Measurements from ENCODE around the gene AKAP6. TPM values are rescaled to one million over a fixed set of nuclear protein-coding genes. Genes with fewer than 3 reads are reported as not detected.
"Not testable (repeated sequence)": the region's sequence is repeated elsewhere in the genome, so short reads cannot be mapped to it uniquely, and the experiment has no call there.

AKAP6 gene
- total and polyA plus RNA-seq, 9 donors: 25.4 to 87.1 (median 59.6) TPM

DNA sequence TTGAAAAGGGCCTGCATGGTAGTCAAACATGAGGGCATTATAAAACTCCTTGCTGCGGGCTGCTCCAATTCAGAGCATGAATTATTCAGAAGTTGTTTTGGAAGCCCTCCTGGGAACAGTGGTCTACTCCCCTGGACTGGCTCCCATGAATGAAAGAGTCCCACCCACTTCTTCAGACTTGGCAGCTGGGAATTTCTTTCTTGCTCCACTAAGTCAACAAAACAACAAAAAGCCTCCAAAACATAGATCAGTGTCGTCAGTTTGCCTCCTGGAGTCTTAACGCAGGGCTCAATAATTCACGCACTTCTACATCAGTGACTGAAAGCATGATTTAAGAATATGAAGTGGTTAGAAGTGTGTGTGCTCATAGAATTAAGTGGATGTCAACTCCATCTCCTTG is 37.9 kb downstream of the AKAP6 start:
- Histone ChIP-seq H3K36me3 (ENCODE audit: control insufficient read depth, insufficient read depth, low read length) (no peaks in the 10 kb centered on the region), H3K27me3 (ENCODE audit: control insufficient read depth, insufficient read depth, low read length) (no peaks in the 10 kb centered on the region), H3K27ac (ENCODE audit: low read length) (peak overlapping the region; percentile 9), H3K9me3 (replicated peaks; ENCODE audit: control insufficient read depth, low read depth, low read length) (no peaks in the 10 kb centered on the region), H3K4me1 (ENCODE audit: control insufficient read depth, insufficient read depth, low read length) (peaks cover 8% of the 10 kb centered on the region), H3K4me3 (ENCODE audit: low read length) (no peak overlapping the region)
- peak; percentile 67 for DNase-seq
- WGBS (ENCODE audit: insufficient coverage): no CpG with 5 or more reads among the region's 4 CpGs

DNA sequence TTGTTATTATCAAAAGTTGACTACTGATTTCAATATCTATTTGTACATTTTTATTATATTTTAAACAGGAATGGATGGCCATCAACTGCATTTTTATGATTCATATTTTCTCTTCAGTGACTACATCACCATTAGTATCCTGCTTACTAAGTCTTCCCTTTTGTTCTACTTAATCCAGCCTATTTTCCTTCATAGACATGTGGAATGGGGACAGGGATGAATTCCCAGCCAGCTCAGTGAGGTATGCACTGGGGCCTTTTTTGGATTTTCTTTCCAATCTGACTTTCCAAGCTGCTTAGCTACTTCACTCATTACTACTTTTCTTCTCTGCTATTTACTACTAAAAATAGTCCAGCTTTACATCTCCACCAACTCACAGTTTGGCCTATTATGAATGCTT is 38.4 kb downstream of the AKAP6 start:
- Histone ChIP-seq H3K27me3 (ENCODE audit: control insufficient read depth, insufficient read depth, low read length) (no peaks in the 10 kb centered on the region), H3K27ac (ENCODE audit: low read length) (no peak overlapping the region), H3K9me3 (replicated peaks; ENCODE audit: control insufficient read depth, low read depth, low read length) (no peaks in the 10 kb centered on the region), H3K36me3 (ENCODE audit: control insufficient read depth, insufficient read depth, low read length) (no peaks in the 10 kb centered on the region), H3K4me1 (ENCODE audit: control insufficient read depth, insufficient read depth, low read length) (peaks cover 8% of the 10 kb centered on the region), H3K4me3 (ENCODE audit: low read length) (no peak overlapping the region)
- peak; percentile 76 for DNase-seq

DNA sequence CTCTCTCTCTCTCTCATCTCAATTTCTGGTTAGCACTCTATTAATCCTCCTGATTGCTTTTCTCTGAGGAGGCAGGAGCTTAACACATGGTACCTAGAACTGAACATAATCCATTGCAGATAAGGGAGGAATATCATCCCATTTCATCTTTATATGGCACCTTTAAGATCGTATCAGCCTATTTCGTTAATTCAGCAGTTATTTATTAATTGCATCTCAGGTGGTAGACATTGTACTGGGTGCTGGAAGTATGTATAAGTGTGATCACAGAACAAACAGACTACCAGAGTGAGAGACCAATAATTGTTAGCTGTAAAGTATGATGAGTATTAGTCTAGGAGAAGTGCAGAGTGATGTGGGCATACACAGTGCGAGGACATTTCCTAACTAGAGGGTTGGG is 39.0 kb downstream of the AKAP6 start:
- WGBS (ENCODE audit: insufficient coverage): 83% methylated on average over 1 of the region's 3 CpGs
- H3K4me1 ChIP-seq (ENCODE audit: control insufficient read depth, insufficient read depth, low read length): peaks cover 8% of the 10 kb centered on the region
- H3K27ac ChIP-seq (ENCODE audit: low read length): no peak overlapping the region
- H3K36me3 ChIP-seq (ENCODE audit: control insufficient read depth, insufficient read depth, low read length): no peaks in the 10 kb centered on the region
- H3K9me3 ChIP-seq (replicated peaks; ENCODE audit: control insufficient read depth, low read depth, low read length): no peaks in the 10 kb centered on the region
- H3K27me3 ChIP-seq (ENCODE audit: control insufficient read depth, insufficient read depth, low read length): no peaks in the 10 kb centered on the region
- no peak for DNase-seq
- no peak overlapping the region for H3K4me3 ChIP-seq (ENCODE audit: low read length)

DNA sequence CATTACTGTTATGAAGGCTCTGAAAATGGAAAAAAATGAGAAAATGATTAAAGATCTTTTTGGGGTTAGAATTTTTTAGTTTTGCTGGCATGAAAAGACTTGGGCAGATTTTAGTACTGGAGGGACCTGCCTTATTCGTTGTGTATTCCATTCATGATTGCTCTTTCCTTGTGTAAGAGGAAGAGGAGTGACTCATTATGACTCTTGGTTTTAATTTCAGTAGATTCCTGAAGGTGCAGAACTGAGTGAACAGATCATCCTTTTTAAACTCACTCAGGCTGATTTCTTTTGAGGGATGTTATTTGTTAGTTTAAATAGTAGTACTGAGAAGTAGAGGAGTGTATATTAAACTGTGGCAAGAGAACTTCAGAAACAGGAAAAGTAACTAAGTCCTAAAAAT is 41.6 kb downstream of the AKAP6 start:
- no peaks in the 10 kb centered on the region for H3K27me3 ChIP-seq (ENCODE audit: control insufficient read depth, insufficient read depth, low read length)
- H3K9me3 ChIP-seq (replicated peaks; ENCODE audit: control insufficient read depth, low read depth, low read length): no peaks in the 10 kb centered on the region
- no peaks in the 10 kb centered on the region for H3K36me3 ChIP-seq (ENCODE audit: control insufficient read depth, insufficient read depth, low read length)
- H3K27ac ChIP-seq (ENCODE audit: low read length): no peak overlapping the region
- no peak for DNase-seq
- no CpG with 5 or more reads among the region's 1 CpG for WGBS (ENCODE audit: insufficient coverage)
- H3K4me1 ChIP-seq (ENCODE audit: control insufficient read depth, insufficient read depth, low read length): peaks cover 8% of the 10 kb centered on the region
- no peak overlapping the region for H3K4me3 ChIP-seq (ENCODE audit: low read length)

DNA sequence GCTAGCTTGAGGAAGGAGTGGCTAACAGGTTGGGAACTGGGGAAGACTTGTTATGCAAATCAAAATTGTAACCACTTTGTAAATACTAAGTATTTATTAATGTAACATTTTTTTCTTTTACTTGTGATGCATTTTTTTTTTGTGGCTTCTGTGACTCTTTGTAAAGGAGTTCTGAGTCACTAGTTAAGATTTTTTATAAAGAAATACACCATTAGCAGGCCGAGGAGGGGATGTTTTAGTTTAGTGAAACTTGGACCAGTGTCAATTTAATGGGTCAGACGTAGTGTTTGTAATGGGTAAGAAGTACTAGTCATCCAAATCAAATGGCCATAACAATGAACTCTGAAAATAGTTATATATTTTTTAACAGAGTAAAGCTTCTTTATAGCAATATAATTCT is 43.1 kb downstream of the AKAP6 start:
- no peaks in the 10 kb centered on the region for H3K9me3 ChIP-seq (replicated peaks; ENCODE audit: control insufficient read depth, low read depth, low read length)
- H3K27ac ChIP-seq (ENCODE audit: low read length): no peak overlapping the region
- H3K4me3 ChIP-seq (ENCODE audit: low read length): no peak overlapping the region
- WGBS (ENCODE audit: insufficient coverage): no CpG with 5 or more reads among the region's 2 CpGs
- H3K36me3 ChIP-seq (ENCODE audit: control insufficient read depth, insufficient read depth, low read length): no peaks in the 10 kb centered on the region
- no peaks in the 10 kb centered on the region for H3K27me3 ChIP-seq (ENCODE audit: control insufficient read depth, insufficient read depth, low read length)
- H3K4me1 ChIP-seq (ENCODE audit: control insufficient read depth, insufficient read depth, low read length): no peaks in the 10 kb centered on the region
- peak; percentile 6 for DNase-seq

DNA sequence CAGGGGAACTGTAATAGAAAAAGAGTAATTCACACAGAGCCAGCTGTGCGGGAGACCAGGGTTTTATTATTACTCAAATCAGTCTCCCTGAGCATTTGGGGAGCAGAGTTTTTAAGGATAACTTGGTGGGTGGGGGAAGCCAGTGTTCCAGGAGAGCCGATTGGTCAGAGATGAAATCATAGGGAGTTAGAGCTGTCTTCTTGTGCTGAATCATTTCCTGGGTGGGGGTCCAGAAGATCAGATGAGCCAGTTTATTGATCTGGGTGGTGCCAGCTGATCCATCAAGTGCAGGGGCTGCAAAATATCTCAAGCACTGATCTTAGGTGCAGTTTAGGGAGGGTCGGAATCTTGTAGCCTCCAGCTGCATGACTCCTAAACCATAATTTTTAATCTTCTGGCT is 44.1 kb downstream of the AKAP6 start:
- H3K4me3 ChIP-seq (ENCODE audit: low read length): not testable (repeated sequence)
- 78% methylated on average over 1 of the region's 3 CpGs for WGBS (ENCODE audit: insufficient coverage)

DNA sequence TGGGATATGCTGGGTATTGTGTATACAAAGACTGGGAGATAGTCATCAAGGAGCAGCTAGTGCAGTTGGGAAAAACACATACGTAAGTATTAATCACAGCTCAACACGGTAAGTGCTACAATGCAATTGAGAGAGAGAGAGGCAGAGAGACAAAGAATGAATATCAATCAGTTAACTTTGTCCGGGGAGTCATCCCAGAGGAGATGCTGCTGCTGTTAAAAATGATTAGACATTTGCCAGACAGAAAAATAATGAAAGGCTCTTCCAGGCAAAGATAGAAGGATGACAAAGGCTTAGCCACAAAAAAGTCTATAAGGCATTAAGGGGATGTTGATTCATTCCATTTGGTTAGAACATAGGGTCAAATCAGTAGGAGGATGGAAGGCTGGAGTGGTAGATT is 45.1 kb downstream of the AKAP6 start:
- H3K4me3 ChIP-seq (ENCODE audit: low read length): no peak overlapping the region
- H3K27me3 ChIP-seq (ENCODE audit: control insufficient read depth, insufficient read depth, low read length): no peaks in the 10 kb centered on the region
- H3K4me1 ChIP-seq (ENCODE audit: control insufficient read depth, insufficient read depth, low read length): no peaks in the 10 kb centered on the region
- no peaks in the 10 kb centered on the region for H3K36me3 ChIP-seq (ENCODE audit: control insufficient read depth, insufficient read depth, low read length)
- no peaks in the 10 kb centered on the region for H3K9me3 ChIP-seq (replicated peaks; ENCODE audit: control insufficient read depth, low read depth, low read length)
- 75% methylated on average over 3 of the region's 3 CpGs for WGBS (ENCODE audit: insufficient coverage)
- H3K27ac ChIP-seq (ENCODE audit: low read length): no peak overlapping the region
- no peak for DNase-seq

More for the DNA sequence above, 44.1 kb downstream of the AKAP6 start:
- H3K9me3 ChIP-seq (replicated peaks; ENCODE audit: control insufficient read depth, low read depth, low read length); H3K27me3 ChIP-seq (ENCODE audit: control insufficient read depth, insufficient read depth, low read length); H3K4me1 ChIP-seq (ENCODE audit: control insufficient read depth, insufficient read depth, low read length); H3K36me3 ChIP-seq (ENCODE audit: control insufficient read depth, insufficient read depth, low read length); DNase-seq; H3K27ac ChIP-seq (ENCODE audit: low read length): not testable (repeated sequence)

DNA sequence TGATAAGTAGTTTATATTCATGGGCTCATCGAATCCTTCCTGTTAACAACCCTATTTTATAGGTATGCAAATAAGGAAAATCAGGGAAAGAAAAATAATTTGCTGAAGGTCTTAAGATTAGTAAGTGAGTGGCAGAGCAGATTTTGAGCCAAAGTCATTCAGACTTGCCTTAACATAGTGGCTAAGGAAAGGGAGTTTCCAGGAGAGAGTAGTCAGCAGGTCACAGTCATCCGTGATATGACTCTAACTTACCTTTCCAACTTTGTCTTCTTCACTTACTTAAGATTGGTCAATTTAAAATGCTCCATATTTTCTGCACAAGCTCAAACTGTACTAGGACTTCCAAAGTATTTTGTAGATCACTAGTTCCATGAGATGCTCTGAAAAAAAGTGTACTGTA is 46.6 kb downstream of the AKAP6 start:
- Histone ChIP-seq H3K9me3 (replicated peaks; ENCODE audit: control insufficient read depth, low read depth, low read length) (no peaks in the 10 kb centered on the region), H3K27me3 (ENCODE audit: control insufficient read depth, insufficient read depth, low read length) (no peaks in the 10 kb centered on the region), H3K4me3 (ENCODE audit: low read length) (no peak overlapping the region), H3K4me1 (ENCODE audit: control insufficient read depth, insufficient read depth, low read length) (no peaks in the 10 kb centered on the region), H3K36me3 (ENCODE audit: control insufficient read depth, insufficient read depth, low read length) (no peaks in the 10 kb centered on the region), H3K27ac (ENCODE audit: low read length) (no peak overlapping the region)
- DNase-seq: no peak
- WGBS (ENCODE audit: insufficient coverage): no CpG with 5 or more reads among the region's 2 CpGs

DNA sequence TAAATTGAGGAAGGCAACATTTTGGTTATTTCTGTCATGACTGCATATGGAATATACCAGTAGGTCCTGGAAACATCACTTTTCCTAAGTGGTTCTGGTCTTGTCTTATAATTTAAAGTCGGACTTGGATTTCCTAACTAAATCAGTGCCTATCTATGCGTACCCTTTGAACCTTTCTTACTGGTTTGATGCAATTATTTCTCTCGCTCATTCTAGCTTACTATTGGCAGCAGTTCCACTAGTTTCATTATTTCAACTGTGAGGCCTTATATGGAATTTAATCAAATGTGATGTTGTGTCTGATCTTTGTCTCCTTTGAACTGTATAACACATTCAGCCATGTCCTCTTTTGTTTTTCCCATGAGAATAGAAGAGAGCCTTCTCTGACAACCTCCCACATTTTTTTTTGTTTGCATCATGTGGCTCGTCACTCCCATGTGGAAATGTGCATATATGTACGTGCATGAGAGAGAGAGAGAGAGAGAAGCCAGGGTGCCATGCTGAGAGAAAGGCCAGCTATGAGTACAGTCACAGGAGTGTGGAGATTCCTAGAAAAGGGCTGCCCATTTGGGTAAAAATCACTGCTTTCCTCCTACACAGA is 48.0 kb downstream of the AKAP6 start:
- no peaks in the 10 kb centered on the region for H3K27me3 ChIP-seq (ENCODE audit: control insufficient read depth, insufficient read depth, low read length)

DNA sequence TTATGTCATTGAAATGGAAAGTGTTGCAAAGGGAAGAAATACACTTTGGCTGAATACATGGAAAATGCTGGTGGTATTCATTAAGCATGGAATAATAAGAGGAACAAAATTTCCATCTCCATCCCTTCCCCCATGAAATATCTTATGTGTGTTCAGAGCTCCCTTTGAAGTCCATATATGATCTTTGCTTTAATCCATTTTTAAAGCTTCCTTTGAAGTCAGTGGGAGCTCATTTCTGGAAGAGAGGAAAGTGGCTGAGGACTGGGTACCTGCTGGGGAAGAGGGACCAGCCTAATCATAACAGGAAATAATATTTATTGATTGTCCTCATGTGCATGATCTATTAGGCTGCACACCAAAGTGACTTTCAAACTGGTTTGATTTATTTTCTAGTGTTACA is 49.2 kb downstream of the AKAP6 start:
- Histone ChIP-seq H3K27ac (ENCODE audit: low read length) (no peak overlapping the region), H3K27me3 (ENCODE audit: control insufficient read depth, insufficient read depth, low read length) (no peaks in the 10 kb centered on the region), H3K9me3 (replicated peaks; ENCODE audit: control insufficient read depth, low read depth, low read length) (no peaks in the 10 kb centered on the region), H3K4me1 (ENCODE audit: control insufficient read depth, insufficient read depth, low read length) (no peaks in the 10 kb centered on the region), H3K36me3 (ENCODE audit: control insufficient read depth, insufficient read depth, low read length) (no peaks in the 10 kb centered on the region), H3K4me3 (ENCODE audit: low read length) (no peak overlapping the region)
- DNase-seq: peak; percentile 51

More for the DNA sequence above, 48.0 kb downstream of the AKAP6 start:
- DNase-seq: no peak
- no peaks in the 10 kb centered on the region for H3K9me3 ChIP-seq (replicated peaks; ENCODE audit: control insufficient read depth, low read depth, low read length)
- no peaks in the 10 kb centered on the region for H3K4me1 ChIP-seq (ENCODE audit: control insufficient read depth, insufficient read depth, low read length)
- H3K36me3 ChIP-seq (ENCODE audit: control insufficient read depth, insufficient read depth, low read length): no peaks in the 10 kb centered on the region
- H3K4me3 ChIP-seq (ENCODE audit: low read length): no peak overlapping the region
- WGBS (ENCODE audit: insufficient coverage): no CpG with 5 or more reads among the region's 5 CpGs
- H3K27ac ChIP-seq (ENCODE audit: low read length): no peak overlapping the region

DNA sequence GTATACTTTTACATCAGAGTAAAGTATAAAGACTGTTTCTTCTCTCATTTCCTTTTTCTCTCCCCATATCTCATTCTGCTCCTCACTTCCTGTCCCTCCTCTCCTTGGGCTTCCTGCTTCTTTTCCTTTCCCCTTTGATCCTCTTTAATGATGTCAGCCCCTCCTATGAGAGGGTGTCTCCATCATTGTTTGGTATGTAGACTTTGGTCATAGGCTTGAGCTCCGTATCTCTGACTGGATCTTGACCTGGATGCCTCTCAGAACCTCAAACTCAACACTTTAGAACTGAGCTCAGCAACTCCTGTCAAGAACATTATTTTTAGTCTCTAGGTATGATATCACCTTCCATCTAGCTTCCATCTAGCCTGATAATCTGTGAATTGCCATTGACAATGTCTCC is 50.3 kb downstream of the AKAP6 start:
- no peak overlapping the region for H3K27ac ChIP-seq (ENCODE audit: low read length)
- no peaks in the 10 kb centered on the region for H3K4me1 ChIP-seq (ENCODE audit: control insufficient read depth, insufficient read depth, low read length)
- no peak overlapping the region for H3K4me3 ChIP-seq (ENCODE audit: low read length)
- 100% methylated on average over 1 of the region's 1 CpG for WGBS (ENCODE audit: insufficient coverage)
- no peak for DNase-seq
- H3K9me3 ChIP-seq (replicated peaks; ENCODE audit: control insufficient read depth, low read depth, low read length): no peaks in the 10 kb centered on the region
- no peaks in the 10 kb centered on the region for H3K36me3 ChIP-seq (ENCODE audit: control insufficient read depth, insufficient read depth, low read length)
- H3K27me3 ChIP-seq (ENCODE audit: control insufficient read depth, insufficient read depth, low read length): no peaks in the 10 kb centered on the region

All from muscle of leg (tissue), 11 donors.